Mucosa of descending colon (tissue), 3 donors: ENCODE data around the gene PDCD4. TPM values are rescaled to one million over a fixed set of nuclear protein-coding genes. Genes with fewer than 3 reads are reported as not detected.

Experiments used
- ATAC-seq: fragments of 200-7000 bp; cut with Tn5 transposase; one replicate; pipeline ENCODE4 v1.9.1; 2020; ENCODE audit warnings: mild to moderate bottlenecking, moderate library complexity
- DNase-seq, 3 donors: peaks; one replicate each; pipeline ENCODE4 v3.0.0-alpha.2; 2020
- H3K36me3 ChIP-seq: fragments of 200-600 bp; one replicate; pipeline ENCODE4 v1.8.0; 2021; ENCODE audit warnings: low read depth, mild to moderate bottlenecking
- H3K4me1 ChIP-seq: fragments of 200-600 bp; one replicate; pipeline ENCODE4 v1.8.0; 2021; ENCODE audit warnings: low read depth, mild to moderate bottlenecking
- H3K4me3 ChIP-seq: fragments of 200-600 bp; one replicate; pipeline ENCODE4 v1.8.0; 2021; ENCODE audit warnings: mild to moderate bottlenecking
- H3K9me3 ChIP-seq: fragments of 200-600 bp; one replicate; pipeline ENCODE4 v1.8.0; 2021; ENCODE audit warnings: mild to moderate bottlenecking
- CTCF ChIP-seq: fragments of 200-600 bp; IDR thresholded peaks from one replicate; pipeline ENCODE4 v1.8.0; 2022; ENCODE audit warnings: antibody characterized with exemption, mild to moderate bottlenecking
- intact Hi-C, 2 donors: fragments of 100-400 bp; cut with DNase I in 1 of 2; cut with micrococcal nuclease in 1 of 2; formaldehyde crosslinking; loops; one replicate each; pipeline versions ENCODE4 v1.11.0 to v1.11.1; 2022; cut with DNase I, micrococcal nuclease
- total RNA-seq, 3 donors: library from RNA; stranded (reverse); fragmentation: NEBNext Ultra II Directional in 2 of 3; extraction: Animal tissue kit (Norgen Biotek cat#: 25700) in 2 of 3; gene quantifications; one replicate each; pipeline versions ENCODE4 v1.2.1 to v1.2.4, GENCODE V29; 2021 to 2023
- donor health status: DM: no; HTN: no; CAD: no; lungs with moderate emphysema.
- donor health status: DM: no; HTN: no; CAD: no.
- donor health status: DM: no; HTN: yes; CAD: no.

The PDCD4 gene
- total RNA-seq, 3 donors from 2014 or later: 290 to 605 (median 528) TPM

- Histone ChIP-seq H3K4me1 (peaks cover 10% of the 10 kb centered on the region), H3K4me3 (no peak overlapping the region), H3K36me3 (peaks cover 7% of the 10 kb centered on the region), H3K9me3 (no peaks in the 10 kb centered on the region)
- intact Hi-C loops: no loop called here
- DNase-seq (no peak), ATAC-seq (no peak)
- TF ChIP-seq CTCF: no peak
These were observed 45.0 kb downstream of the PDCD4 start for GRCh38 chr10:110916554-110917346.

GRCh38 chr10:110918269-110918642 is 46.5 kb downstream of the PDCD4 start:
- ATAC-seq (no peak), DNase-seq (peak; percentile 97 to 98 (median 97))
- peak overlapping the region; percentile 55 for H3K4me3 ChIP-seq
- intact Hi-C loops: no loop called here
- peaks cover 17% of the 10 kb centered on the region for H3K4me1 ChIP-seq
- H3K36me3 ChIP-seq: peaks cover 7% of the 10 kb centered on the region
- no peaks in the 10 kb centered on the region for H3K9me3 ChIP-seq
- no peak for TF ChIP-seq CTCF

GRCh38 chr10:110918643-110919348 is 47.1 kb downstream of the PDCD4 start, which contains the start of gene BBIP1:
BBIP1 (minus strand) TSS chr10:110919180; CDS start chr10:110918157, 1,023 bp downstream.
- H3K4me3 ChIP-seq: peak within 1 kb of the TSS; percentile 70
- DNase-seq (peak in 1 of 3 donors; percentile 98), ATAC-seq (peak; percentile 90)
- intact Hi-C loops: no loop called here
- no peaks in the 10 kb centered on the region for H3K9me3 ChIP-seq
- H3K36me3 ChIP-seq: peaks cover 7% of the 10 kb centered on the region
- TF ChIP-seq CTCF: no peak
- peaks cover 22% of the 10 kb centered on the region for H3K4me1 ChIP-seq

- H3K4me3 ChIP-seq: peak within 1 kb of the TSS; percentile 70
- H3K4me1 ChIP-seq: peaks cover 27% of the 10 kb centered on the region
- TF ChIP-seq CTCF: no peak
These were observed 47.7 kb downstream of the PDCD4 start, which contains the start of gene SHOC2 for GRCh38 chr10:110919349-110919931. SHOC2 (plus strand) TSS chr10:110919604; CDS start chr10:110964359, 44,755 bp downstream.

GRCh38 chr10:110919971-110920881 is 48.5 kb downstream of the PDCD4 start:
- Histone ChIP-seq H3K36me3 (peaks cover 7% of the 10 kb centered on the region), H3K4me1 (peaks cover 27% of the 10 kb centered on the region), H3K4me3 (peak overlapping the region; percentile 70), H3K9me3 (no peaks in the 10 kb centered on the region)
- no peak for ATAC-seq
- peak; percentile 64 to 74 (median 68) for DNase-seq
- no peak for TF ChIP-seq CTCF
- intact Hi-C loops: no loop called here

More at GRCh38 chr10:110919349-110919931, 47.7 kb downstream of the PDCD4 start, which contains the start of gene SHOC2:
- ATAC-seq (peak; percentile 57), DNase-seq (peak in 2 of 3 donors; percentile 97 to 100)
- peaks cover 7% of the 10 kb centered on the region for H3K36me3 ChIP-seq
- no peaks in the 10 kb centered on the region for H3K9me3 ChIP-seq
- intact Hi-C loops: no loop called here
